Smooth muscle cell (in vitro differentiated cells): ENCODE measurements around the gene SLC25A13. TPM values are rescaled to one million over a fixed set of nuclear protein-coding genes. Genes with fewer than 3 reads are reported as not detected.

Source experiments
- DNase-seq: peaks from one replicate; lab custom pipeline; 2025; ENCODE audit not compliant: unreplicated experiment; lab: John Stamatoyannopoulos, UW
- H2AFZ ChIP-seq: fragments of 200-600 bp; sonication (generic); 2 replicates; pipeline ENCODE4 v1.6.0; 2016; ENCODE audit warnings: antibody characterized with exemption, low read depth, mild to moderate bottlenecking
- H3F3A ChIP-seq: fragments of 200-600 bp; sonication (generic); 2 replicates; pipeline ENCODE4 v1.6.0; 2017; ENCODE audit warnings: antibody characterized with exemption, low read depth
- H3K27ac ChIP-seq: fragments of 200-600 bp; sonication (generic); 2 replicates; pipeline ENCODE4 v1.5.1; 2016; ENCODE audit warnings: low read depth, mild to moderate bottlenecking
- H3K27me3 ChIP-seq: fragments of 200-600 bp; sonication (generic); 2 replicates; pipeline ENCODE4 v1.6.1; 2016; ENCODE audit warnings: low read depth, mild to moderate bottlenecking
- H3K36me3 ChIP-seq: fragments of 200-600 bp; sonication (generic); 2 replicates; pipeline ENCODE4 v1.5.1; 2016; ENCODE audit warnings: low read depth
- H3K4me1 ChIP-seq: fragments of 200-600 bp; sonication (generic); 2 replicates; pipeline ENCODE4 v1.5.1; 2016; ENCODE audit warnings: low read depth
- H3K4me2 ChIP-seq: fragments of 200-600 bp; sonication (generic); 2 replicates; pipeline ENCODE4 v1.6.0; 2016; ENCODE audit warnings: mild to moderate bottlenecking
- H3K4me3 ChIP-seq: fragments of 200-600 bp; sonication (generic); 2 replicates; pipeline ENCODE4 v1.5.1; 2016; ENCODE audit warnings: mild to moderate bottlenecking
- H3K79me2 ChIP-seq: fragments of 200-600 bp; sonication (generic); 2 replicates; pipeline ENCODE4 v1.6.0; 2016; ENCODE audit warnings: low read depth, mild to moderate bottlenecking
- H3K9ac ChIP-seq: fragments of 200-600 bp; sonication (generic); 2 replicates; pipeline ENCODE4 v1.6.0; 2016; ENCODE audit warnings: low read depth
- H3K9me3 ChIP-seq: fragments of 200-600 bp; sonication (generic); replicated peaks from 2 replicates; pipeline ENCODE4 v1.5.1; 2016; ENCODE audit warnings: low read depth
- H4K20me1 ChIP-seq: fragments of 200-600 bp; sonication (generic); 2 replicates; pipeline ENCODE4 v1.6.0; 2016; ENCODE audit warnings: low read depth
- WGBS: methylation state at CpG from one replicate; pipeline ENCODE4 v1.1.7; 2016; ENCODE audit warnings: low lambda C conversion rate; 5-methylcytosine and 5-hydroxymethylcytosine counted together
- polyA plus RNA-seq: library from polyadenylated mRNA; unstranded; fragments of >200 nt; fragmentation: Nextera tagmentation; extraction: Ambion mirVana; gene quantifications from 2 replicates; pipeline ENCODE4 v1.2.1, GENCODE V29; 2016
- total RNA-seq: library from RNA; depleted of rRNA; stranded (reverse); fragments of >200 nt; gene quantifications from 2 replicates; pipeline ENCODE4 v1.2.3, GENCODE V29; 2014
- TF ChIP-seq, protein P1 (sequence below): fragments of 200-600 bp; sonication (generic); IDR thresholded peaks from 2 replicates; pipeline ENCODE4 v1.5.1; 2017; ENCODE audit warnings: borderline replicate concordance, mild to moderate bottlenecking, antibody characterized with exemption; ENCODE audit not compliant: insufficient read depth, poor library complexity, severe bottlenecking

The SLC25A13 gene
- total and polyA plus RNA-seq, 2 experiments from 2014 or later: 28.0 to 48.2 TPM

DNA sequence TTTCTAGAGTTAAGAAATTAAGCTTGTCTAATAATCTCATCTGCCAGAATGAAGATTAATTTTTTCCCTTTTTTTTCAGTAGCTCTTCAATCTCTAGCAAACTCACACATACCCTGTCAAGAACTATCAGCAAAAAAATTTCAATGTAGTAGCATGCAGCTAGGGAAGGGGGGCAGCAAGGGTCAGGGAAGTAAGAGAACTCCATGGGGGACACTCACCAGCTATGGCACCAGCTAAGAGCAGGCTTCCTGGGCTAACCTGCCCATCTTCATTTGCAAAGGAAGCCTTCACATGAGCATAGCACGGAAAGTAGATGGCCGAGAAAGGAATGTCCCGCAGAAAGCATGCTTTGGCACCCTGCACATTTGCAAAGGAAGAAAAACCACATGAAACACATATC is 190.4 kb downstream of the SLC25A13 start:
- H3K79me2 ChIP-seq: no peaks in the 10 kb centered on the region
- H3K9ac ChIP-seq: no peak overlapping the region
- H3K4me1 ChIP-seq: peaks cover 10% of the 10 kb centered on the region
- no peaks in the 10 kb centered on the region for H4K20me1 ChIP-seq
- no peaks in the 10 kb centered on the region for H3F3A ChIP-seq
- no peak overlapping the region for H3K27ac ChIP-seq
- H3K9me3 ChIP-seq: no peaks in the 10 kb centered on the region
- no peaks in the 10 kb centered on the region for H3K36me3 ChIP-seq
- no peak overlapping the region for H3K4me3 ChIP-seq
- H3K4me2 ChIP-seq: no peak overlapping the region
- TF ChIP-seq, protein P1, sequence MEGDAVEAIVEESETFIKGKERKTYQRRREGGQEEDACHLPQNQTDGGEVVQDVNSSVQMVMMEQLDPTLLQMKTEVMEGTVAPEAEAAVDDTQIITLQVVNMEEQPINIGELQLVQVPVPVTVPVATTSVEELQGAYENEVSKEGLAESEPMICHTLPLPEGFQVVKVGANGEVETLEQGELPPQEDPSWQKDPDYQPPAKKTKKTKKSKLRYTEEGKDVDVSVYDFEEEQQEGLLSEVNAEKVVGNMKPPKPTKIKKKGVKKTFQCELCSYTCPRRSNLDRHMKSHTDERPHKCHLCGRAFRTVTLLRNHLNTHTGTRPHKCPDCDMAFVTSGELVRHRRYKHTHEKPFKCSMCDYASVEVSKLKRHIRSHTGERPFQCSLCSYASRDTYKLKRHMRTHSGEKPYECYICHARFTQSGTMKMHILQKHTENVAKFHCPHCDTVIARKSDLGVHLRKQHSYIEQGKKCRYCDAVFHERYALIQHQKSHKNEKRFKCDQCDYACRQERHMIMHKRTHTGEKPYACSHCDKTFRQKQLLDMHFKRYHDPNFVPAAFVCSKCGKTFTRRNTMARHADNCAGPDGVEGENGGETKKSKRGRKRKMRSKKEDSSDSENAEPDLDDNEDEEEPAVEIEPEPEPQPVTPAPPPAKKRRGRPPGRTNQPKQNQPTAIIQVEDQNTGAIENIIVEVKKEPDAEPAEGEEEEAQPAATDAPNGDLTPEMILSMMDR: no peak
- 84% methylated on average over 3 of the region's 3 CpGs for WGBS
- no peaks in the 10 kb centered on the region for H3K27me3 ChIP-seq
- no peak for DNase-seq
- H2AFZ ChIP-seq: no peak overlapping the region

DNA sequence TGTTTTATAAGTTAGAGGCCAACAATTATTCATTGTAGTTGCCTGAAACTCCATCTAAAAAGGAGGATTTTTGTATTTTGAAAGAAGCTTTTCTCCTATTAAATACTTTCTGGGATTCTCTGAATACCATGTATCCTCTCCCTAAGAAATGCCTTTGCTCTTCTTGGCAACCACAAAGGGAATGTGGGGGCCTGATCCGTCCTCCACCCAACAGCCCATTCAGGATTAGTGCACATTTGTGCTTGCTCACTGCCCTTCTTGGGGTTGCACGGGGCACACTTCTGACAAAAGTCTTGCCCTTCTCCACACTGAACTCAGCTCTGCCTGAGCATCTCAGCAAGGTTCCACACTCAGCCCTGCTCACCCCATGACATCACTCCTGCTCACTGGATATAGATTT is 194.2 kb downstream of the SLC25A13 start:
- TF ChIP-seq, protein P1: no peak
- no peaks in the 10 kb centered on the region for H3F3A ChIP-seq
- H3K79me2 ChIP-seq: no peaks in the 10 kb centered on the region
- H2AFZ ChIP-seq: no peak overlapping the region
- WGBS: 73% methylated on average over 2 of the region's 2 CpGs
- H3K27ac ChIP-seq: no peak overlapping the region
- no peak overlapping the region for H3K4me2 ChIP-seq
- peaks cover 10% of the 10 kb centered on the region for H3K4me1 ChIP-seq
- H3K9me3 ChIP-seq: no peaks in the 10 kb centered on the region
- no peak overlapping the region for H3K4me3 ChIP-seq
- no peaks in the 10 kb centered on the region for H4K20me1 ChIP-seq
- H3K36me3 ChIP-seq: no peaks in the 10 kb centered on the region
- DNase-seq: no peak
- H3K27me3 ChIP-seq: no peaks in the 10 kb centered on the region
- no peak overlapping the region for H3K9ac ChIP-seq

DNA sequence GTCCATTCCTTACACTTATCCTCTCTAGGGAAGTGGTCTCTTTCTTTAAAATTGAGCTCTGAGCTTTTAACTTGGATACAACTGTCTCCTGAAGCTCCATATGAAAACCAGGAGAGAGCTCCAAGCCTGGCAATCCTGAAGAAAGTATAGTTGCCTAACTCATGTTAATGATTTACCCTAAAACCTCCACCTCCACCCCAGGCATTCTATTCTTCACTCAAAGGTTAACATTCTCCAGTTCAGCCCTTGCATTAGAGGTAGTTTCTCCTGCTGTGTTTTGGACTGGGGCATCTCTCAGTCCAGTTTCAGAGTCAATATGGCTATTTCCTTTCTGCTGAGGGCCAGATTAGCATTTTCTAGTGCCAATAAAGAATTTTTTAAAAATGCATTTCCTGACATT is 195.5 kb downstream of the SLC25A13 start:
- Histone ChIP-seq H3K9ac (no peak overlapping the region), H3F3A (no peaks in the 10 kb centered on the region), H3K4me3 (no peak overlapping the region), H3K79me2 (no peaks in the 10 kb centered on the region), H3K36me3 (peaks cover 3% of the 10 kb centered on the region), H3K4me2 (no peak overlapping the region), H3K4me1 (peaks cover 10% of the 10 kb centered on the region), H2AFZ (no peak overlapping the region), H4K20me1 (no peaks in the 10 kb centered on the region), H3K9me3 (no peaks in the 10 kb centered on the region), H3K27ac (no peak overlapping the region), H3K27me3 (no peaks in the 10 kb centered on the region)
- TF ChIP-seq, protein P1: no peak
- no peak for DNase-seq

DNA sequence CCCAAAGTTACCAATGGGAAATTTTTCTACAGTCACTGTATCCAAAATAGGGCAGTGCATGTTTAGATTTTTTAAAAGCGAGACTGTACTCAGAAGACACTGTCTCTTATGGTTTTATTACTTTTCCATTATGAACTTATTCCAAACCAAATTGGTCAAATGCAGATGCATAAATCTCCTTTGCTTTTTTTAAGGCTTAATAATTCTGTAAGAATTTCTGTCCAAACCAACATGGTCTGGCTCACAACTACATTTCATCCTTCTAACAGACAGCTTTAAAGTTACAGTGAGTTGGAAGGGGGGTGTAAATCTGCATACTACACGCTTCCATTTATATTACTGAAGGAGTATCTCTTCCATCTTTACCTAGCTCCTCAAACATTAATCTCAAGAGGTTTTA is 199.2 kb downstream of the SLC25A13 start:
- TF ChIP-seq, protein P1: no peak
- no peak overlapping the region for H3K27ac ChIP-seq

More for the DNA sequence above, 199.2 kb downstream of the SLC25A13 start:
- no peak overlapping the region for H3K4me3 ChIP-seq
- H3F3A ChIP-seq: no peaks in the 10 kb centered on the region
- no peak overlapping the region for H3K9ac ChIP-seq
- 95% methylated on average over 2 of the region's 2 CpGs for WGBS
- no peaks in the 10 kb centered on the region for H3K27me3 ChIP-seq
- peaks cover 18% of the 10 kb centered on the region for H3K4me1 ChIP-seq
- H3K9me3 ChIP-seq: no peaks in the 10 kb centered on the region
- no peaks in the 10 kb centered on the region for H4K20me1 ChIP-seq
- H3K4me2 ChIP-seq: no peak overlapping the region
- no peak overlapping the region for H2AFZ ChIP-seq
- no peak for DNase-seq
- peaks cover 8% of the 10 kb centered on the region for H3K36me3 ChIP-seq
- no peaks in the 10 kb centered on the region for H3K79me2 ChIP-seq
